Posterior vena cava (tissue), 2 donors: ENCODE data around the gene RPGRIP1. TPM values are rescaled to one million over a fixed set of nuclear protein-coding genes. Genes with fewer than 3 reads are reported as not detected.

Source experiments
- total RNA-seq, 2 donors: library from RNA; stranded (reverse); fragmentation: NEBNext Ultra II Directional; extraction: Animal tissue kit (Norgen Biotek cat#: 25700); gene quantifications; one replicate each; pipeline ENCODE4 v1.2.1, GENCODE V29; 2021
- donor health status: DM: yes; HTN: yes; CAD: no.
- donor health status: DM: yes; HTN: yes; CAD: no.

RPGRIP1 gene
- total RNA-seq, 2 donors from 2014 or later = 0.10 to 0.88 TPM

Other genes starting within 250 kb of the RPGRIP1 start
- not detected for gene TPPP2, start 249.9 kb upstream of the RPGRIP1 start, total RNA-seq
- gene RNASE13, start 245.3 kb upstream of the RPGRIP1 start, total RNA-seq = not detected
- not detected for gene RNASE7, start 237.7 kb upstream of the RPGRIP1 start, total RNA-seq
- gene RNASE8, start 222.3 kb upstream of the RPGRIP1 start, total RNA-seq = not detected
- gene ARHGEF40, start 209.8 kb upstream of the RPGRIP1 start, total RNA-seq = 10 to 100 TPM; 41.4 to 48.6 TPM
- gene ZNF219, start 181.4 kb upstream of the RPGRIP1 start, total RNA-seq = 10 to 100 TPM; 27.0 to 37.6 TPM
- gene TMEM253, start 179.0 kb upstream of the RPGRIP1 start, total RNA-seq = not detected
- not detected for gene OR5AU1, start 124.0 kb upstream of the RPGRIP1 start, total RNA-seq
- gene HNRNPC, start 10.6 kb upstream of the RPGRIP1 start, total RNA-seq = 100 to 1,000 TPM; 239 to 283 TPM
- gene SUPT16H, start 103.9 kb downstream of the RPGRIP1 start, total RNA-seq = 10 to 100 TPM; 47.9 to 56.5 TPM
- gene CHD8, start 176.0 kb downstream of the RPGRIP1 start, total RNA-seq = 10 to 100 TPM; 49.7 to 56.3 TPM
- 10 to 100 TPM; 29.2 to 32.3 TPM for gene RAB2B, start 196.9 kb downstream of the RPGRIP1 start, total RNA-seq
- 10 to 100 TPM; 56.1 to 67.3 TPM for gene TOX4, start 197.1 kb downstream of the RPGRIP1 start, total RNA-seq
- gene METTL3, start 231.3 kb downstream of the RPGRIP1 start, total RNA-seq = 10 to 100 TPM; 26.4 to 29.0 TPM
- 1 to 10 TPM; 6.2 to 7.1 TPM for gene SALL2, start 246.3 kb downstream of the RPGRIP1 start, total RNA-seq